Calu3 (cell line): ENCODE measurements around the gene PRSS56. TPM values are rescaled to one million over a fixed set of nuclear protein-coding genes. Genes with fewer than 3 reads are reported as not detected.

Experiments used
- BruUV-seq: library from RNA; stranded (reverse); fragments of 400-500 nt; replicated peaks from 2 replicates; lab custom pipeline; 2021; lab: Mats Ljungman, UMichigan
- CTCF ChIA-PET: fragments of 300-600 bp; sonication (Branson Sonifier 250); formaldehyde crosslinking; loops from one replicate; lab custom pipeline; 2022; ENCODE audit warnings: antibody characterized with exemption; lab: Charles Lee
- DNase-seq: peaks from one replicate; pipeline ENCODE4 v3.0.0; 2022
- H3K27ac Mint-ChIP-seq: one replicate; pipeline ENCODE4 v1.8.0; 2022; ENCODE audit warnings: mixed read lengths; ENCODE audit not compliant: unreplicated experiment
- H3K27me3 Mint-ChIP-seq: one replicate; pipeline ENCODE4 v1.8.0; 2022; ENCODE audit warnings: mixed read lengths; ENCODE audit not compliant: unreplicated experiment
- H3K36me3 Mint-ChIP-seq: one replicate; pipeline ENCODE4 v1.8.0; 2022; ENCODE audit warnings: mild to moderate bottlenecking, moderate library complexity, mixed read lengths; ENCODE audit not compliant: insufficient read depth, unreplicated experiment
- H3K4me1 Mint-ChIP-seq: one replicate; pipeline ENCODE4 v1.8.0; 2022; ENCODE audit warnings: mild to moderate bottlenecking, low read depth, mixed read lengths; ENCODE audit not compliant: unreplicated experiment
- H3K4me3 Mint-ChIP-seq: one replicate; pipeline ENCODE4 v1.8.0; 2022; ENCODE audit warnings: mild to moderate bottlenecking, low read depth, moderate library complexity, mixed read lengths; ENCODE audit not compliant: unreplicated experiment
- H3K9me3 Mint-ChIP-seq: one replicate; pipeline ENCODE4 v1.8.0; 2022; ENCODE audit warnings: low read depth, mixed read lengths; ENCODE audit not compliant: unreplicated experiment
- intact Hi-C: fragments of 100-400 bp; cut with micrococcal nuclease; formaldehyde crosslinking; loops from one replicate; pipeline ENCODE4 v1.10.0; 2022; ENCODE audit not compliant: unreplicated experiment
- total RNA-seq: library from RNA; stranded (reverse); gene quantifications from 2 replicates; pipeline ENCODE4 v1.2.3, GENCODE V29; 2022
- TF ChIP-seq, protein P1 (sequence below): fragments of 200-600 bp; IDR thresholded peaks from one replicate; pipeline ENCODE4 v1.8.0; 2022; ENCODE audit warnings: antibody characterized with exemption; ENCODE audit not compliant: unreplicated experiment

PRSS56 gene
- total RNA-seq, 1 experiment from 2014 or later, result not detected

DNA sequence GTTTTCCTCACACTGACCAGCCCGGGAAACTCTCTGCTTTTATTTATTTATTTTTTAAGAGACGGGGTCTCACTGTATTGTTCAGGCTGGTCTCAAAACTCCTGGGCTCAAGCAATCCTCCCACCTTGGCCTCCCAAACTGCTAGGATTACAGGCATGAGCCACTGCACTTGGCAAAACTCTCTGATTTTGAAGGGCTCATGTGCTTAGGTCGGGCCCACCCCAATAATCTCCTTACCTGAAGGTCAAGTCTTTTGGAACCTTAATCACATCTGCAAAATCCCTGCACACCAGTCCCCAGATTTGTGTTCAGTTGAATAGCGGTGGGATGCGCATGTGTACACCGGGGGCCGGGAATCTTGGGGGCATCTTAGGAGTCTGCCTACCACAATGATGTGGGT, 24.9 kb upstream of the PRSS56 start:
- TF ChIP-seq, protein P1, sequence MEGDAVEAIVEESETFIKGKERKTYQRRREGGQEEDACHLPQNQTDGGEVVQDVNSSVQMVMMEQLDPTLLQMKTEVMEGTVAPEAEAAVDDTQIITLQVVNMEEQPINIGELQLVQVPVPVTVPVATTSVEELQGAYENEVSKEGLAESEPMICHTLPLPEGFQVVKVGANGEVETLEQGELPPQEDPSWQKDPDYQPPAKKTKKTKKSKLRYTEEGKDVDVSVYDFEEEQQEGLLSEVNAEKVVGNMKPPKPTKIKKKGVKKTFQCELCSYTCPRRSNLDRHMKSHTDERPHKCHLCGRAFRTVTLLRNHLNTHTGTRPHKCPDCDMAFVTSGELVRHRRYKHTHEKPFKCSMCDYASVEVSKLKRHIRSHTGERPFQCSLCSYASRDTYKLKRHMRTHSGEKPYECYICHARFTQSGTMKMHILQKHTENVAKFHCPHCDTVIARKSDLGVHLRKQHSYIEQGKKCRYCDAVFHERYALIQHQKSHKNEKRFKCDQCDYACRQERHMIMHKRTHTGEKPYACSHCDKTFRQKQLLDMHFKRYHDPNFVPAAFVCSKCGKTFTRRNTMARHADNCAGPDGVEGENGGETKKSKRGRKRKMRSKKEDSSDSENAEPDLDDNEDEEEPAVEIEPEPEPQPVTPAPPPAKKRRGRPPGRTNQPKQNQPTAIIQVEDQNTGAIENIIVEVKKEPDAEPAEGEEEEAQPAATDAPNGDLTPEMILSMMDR, result no peak
- Mint-ChIP-seq H3K4me1 (no peaks in the 10 kb centered on the region), H3K27ac (no peak overlapping the region), H3K36me3 (no peaks in the 10 kb centered on the region), H3K4me3 (no peak overlapping the region), H3K27me3 (peaks cover 76% of the 10 kb centered on the region), H3K9me3 (no peaks in the 10 kb centered on the region)
- CTCF ChIA-PET, result no interaction called here
- no peak for DNase-seq
- intact Hi-C loops, result no loop called here
- no TSS peak for BruUV-seq

- DNase-seq, result no peak
- Mint-ChIP-seq H3K4me3 (no peak overlapping the region), H3K27me3 (peaks cover 72% of the 10 kb centered on the region), H3K9me3 (no peaks in the 10 kb centered on the region), H3K27ac (no peak overlapping the region), H3K4me1 (no peaks in the 10 kb centered on the region), H3K36me3 (no peaks in the 10 kb centered on the region)
- CTCF ChIA-PET, result no interaction called here
- TF ChIP-seq, protein P1, result no peak
- no TSS peak for BruUV-seq
- intact Hi-C loops, result no loop called here
Measured at GRCh38 chr2:232496501-232497270, 23.5 kb upstream of the PRSS56 start.

GRCh38 chr2:232497348-232497747, 22.8 kb upstream of the PRSS56 start:
- Mint-ChIP-seq H3K27ac (no peak overlapping the region), H3K4me1 (no peaks in the 10 kb centered on the region), H3K27me3 (peaks cover 65% of the 10 kb centered on the region), H3K36me3 (no peaks in the 10 kb centered on the region), H3K4me3 (no peak overlapping the region), H3K9me3 (no peaks in the 10 kb centered on the region)
- DNase-seq, result no peak
- BruUV-seq, result no TSS peak
- intact Hi-C loops, result no loop called here
- TF ChIP-seq, protein P1, result no peak
- CTCF ChIA-PET, result no interaction called here

- CTCF ChIA-PET, result no interaction called here
- no peak overlapping the region for H3K4me3 Mint-ChIP-seq
- H3K27me3 Mint-ChIP-seq, result peaks cover 58% of the 10 kb centered on the region
- BruUV-seq, result no TSS peak
- intact Hi-C loops, result no loop called here
- H3K36me3 Mint-ChIP-seq, result no peaks in the 10 kb centered on the region
- DNase-seq, result no peak
- no peaks in the 10 kb centered on the region for H3K9me3 Mint-ChIP-seq
- no peaks in the 10 kb centered on the region for H3K4me1 Mint-ChIP-seq
- TF ChIP-seq, protein P1, result no peak
- H3K27ac Mint-ChIP-seq, result no peak overlapping the region
Measured at GRCh38 chr2:232498452-232498851, 21.7 kb upstream of the PRSS56 start.
